Activated CD4-positive, alpha-beta T cell treated with anti-CD3 and anti-CD28 coated beads, Interleukin-2, amount 10 ng/mL, durations not matched to agents 24 days and 14 days (primary cell): Measurements from ENCODE around the gene ULK4. TPM values are rescaled to one million over a fixed set of nuclear protein-coding genes. Genes with fewer than 3 reads are reported as not detected.

Source experiments
- DNase-seq: peaks from one replicate; pipeline ENCODE4 v3.0.0; 2022
- H3K27ac Mint-ChIP-seq: one replicate; pipeline ENCODE4 v1.8.0; 2022; ENCODE audit warnings: mild to moderate bottlenecking, mixed read lengths
- H3K27me3 Mint-ChIP-seq: one replicate; pipeline ENCODE4 v1.8.0; 2022; ENCODE audit warnings: mixed read lengths
- H3K36me3 Mint-ChIP-seq: one replicate; pipeline ENCODE4 v1.8.0; 2022; ENCODE audit warnings: low read depth, mild to moderate bottlenecking, mixed read lengths
- H3K4me1 Mint-ChIP-seq: one replicate; pipeline ENCODE4 v1.8.0; 2021; ENCODE audit warnings: mixed read lengths
- H3K4me3 Mint-ChIP-seq: one replicate; pipeline ENCODE4 v1.8.0; 2022; ENCODE audit warnings: mild to moderate bottlenecking, moderate library complexity, mixed read lengths
- H3K9me3 Mint-ChIP-seq: one replicate; pipeline ENCODE4 v1.8.0; 2021; ENCODE audit warnings: mixed read lengths
- intact Hi-C: fragments of 100-400 bp; cut with micrococcal nuclease; formaldehyde crosslinking; loops from one replicate; pipeline ENCODE4 v1.15.1; 2023
- total RNA-seq: library from RNA; stranded (reverse); gene quantifications from 2 replicates; pipeline ENCODE4 v1.2.3, GENCODE V29; 2022

ULK4 gene
- total RNA-seq, 1 donor from 2014 or later = 10.2 TPM

- Mint-ChIP-seq H3K4me1 (no peaks in the 10 kb centered on the region), H3K27ac (peak overlapping the region; percentile 2), H3K36me3 (peaks cover 43% of the 10 kb centered on the region), H3K9me3 (no peaks in the 10 kb centered on the region), H3K4me3 (no peak overlapping the region), H3K27me3 (no peaks in the 10 kb centered on the region)
- peak; percentile 52 for DNase-seq
- intact Hi-C loops = no loop called here
These were observed 719.9 kb downstream of the ULK4 start for GRCh38 chr3:41241800-41242571.

DNA sequence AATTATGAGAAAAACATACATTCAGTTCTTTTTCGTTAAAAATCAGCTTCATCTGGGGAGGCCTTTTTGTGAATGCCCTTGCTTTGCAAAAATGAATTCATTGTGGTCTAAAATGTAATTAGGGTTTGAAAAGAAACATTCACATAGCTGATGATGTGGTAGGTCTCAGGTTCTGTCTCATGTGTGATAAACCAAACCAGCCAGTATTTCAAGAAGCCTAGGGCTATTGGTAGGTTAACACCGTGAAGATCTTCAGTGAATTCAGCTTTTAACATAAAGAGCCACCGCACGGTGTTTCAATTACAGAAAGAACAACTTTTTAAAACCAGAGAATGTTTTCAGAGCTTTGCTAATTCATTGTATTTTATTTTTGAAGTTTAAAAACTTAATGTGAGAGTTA, 720.7 kb downstream of the ULK4 start:
- intact Hi-C loops = no loop called here
- Mint-ChIP-seq H3K36me3 (peaks cover 48% of the 10 kb centered on the region), H3K9me3 (no peaks in the 10 kb centered on the region), H3K27me3 (no peaks in the 10 kb centered on the region), H3K4me3 (no peak overlapping the region), H3K27ac (no peak overlapping the region), H3K4me1 (no peaks in the 10 kb centered on the region)
- no peak for DNase-seq

GRCh38 chr3:41239587-41239986, 722.3 kb downstream of the ULK4 start:
- Mint-ChIP-seq H3K27me3 (no peaks in the 10 kb centered on the region), H3K9me3 (no peaks in the 10 kb centered on the region), H3K27ac (no peak overlapping the region), H3K36me3 (peaks cover 58% of the 10 kb centered on the region), H3K4me1 (no peaks in the 10 kb centered on the region), H3K4me3 (no peak overlapping the region)
- intact Hi-C loops = no loop called here
- no peak for DNase-seq

DNA sequence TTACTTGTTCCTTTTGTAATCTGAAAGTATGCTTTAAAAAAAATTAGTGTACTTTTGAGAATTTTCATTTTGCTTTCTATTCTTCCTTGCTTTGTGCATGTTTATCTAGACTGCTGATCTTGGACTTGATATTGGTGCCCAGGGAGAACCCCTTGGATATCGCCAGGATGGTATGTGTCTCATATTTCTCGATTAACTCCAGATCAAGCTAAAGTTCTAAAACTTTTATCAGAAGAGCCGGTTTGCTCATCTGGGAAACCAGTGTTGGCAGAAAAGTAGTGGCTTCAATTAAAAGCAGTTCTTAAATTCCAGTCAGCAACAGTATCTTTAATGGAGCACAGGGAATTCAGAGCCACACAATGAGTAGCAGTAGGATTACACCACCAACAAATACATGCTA, 724.0 kb downstream of the ULK4 start:
- Mint-ChIP-seq H3K36me3 (peaks cover 71% of the 10 kb centered on the region), H3K27me3 (no peaks in the 10 kb centered on the region), H3K9me3 (no peaks in the 10 kb centered on the region), H3K4me3 (no peak overlapping the region), H3K4me1 (no peaks in the 10 kb centered on the region), H3K27ac (no peak overlapping the region)
- DNase-seq = no peak
- intact Hi-C loops = no loop called here

DNA sequence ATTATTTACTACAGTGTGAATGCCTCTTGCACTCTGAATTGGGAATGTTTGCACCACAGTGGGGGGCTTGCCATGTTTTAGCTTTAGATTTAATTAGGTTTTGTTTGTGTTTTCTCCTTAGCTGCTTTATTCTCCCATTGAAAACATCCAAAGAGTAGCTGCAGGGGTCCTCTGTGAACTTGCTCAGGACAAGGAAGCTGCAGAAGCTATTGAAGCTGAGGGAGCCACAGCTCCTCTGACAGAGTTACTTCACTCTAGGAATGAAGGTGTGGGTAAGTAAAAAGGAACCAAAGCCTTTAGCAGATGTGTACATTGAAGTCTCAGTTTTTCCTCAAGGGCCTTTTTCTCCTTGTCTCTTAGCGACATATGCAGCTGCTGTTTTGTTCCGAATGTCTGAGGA, 725.7 kb downstream of the ULK4 start:
- Mint-ChIP-seq H3K9me3 (no peaks in the 10 kb centered on the region), H3K27ac (no peak overlapping the region), H3K27me3 (no peaks in the 10 kb centered on the region), H3K36me3 (peaks cover 80% of the 10 kb centered on the region), H3K4me3 (no peak overlapping the region), H3K4me1 (peaks cover 2% of the 10 kb centered on the region)
- intact Hi-C loops = no loop called here
- peak; percentile 38 for DNase-seq

- Mint-ChIP-seq H3K36me3 (peaks cover 83% of the 10 kb centered on the region), H3K4me3 (no peak overlapping the region), H3K9me3 (no peaks in the 10 kb centered on the region), H3K27me3 (no peaks in the 10 kb centered on the region), H3K4me1 (peaks cover 7% of the 10 kb centered on the region), H3K27ac (no peak overlapping the region)
- intact Hi-C loops = no loop called here
- DNase-seq = peak; percentile 22
These were observed 726.8 kb downstream of the ULK4 start for GRCh38 chr3:41234823-41235721.

DNA sequence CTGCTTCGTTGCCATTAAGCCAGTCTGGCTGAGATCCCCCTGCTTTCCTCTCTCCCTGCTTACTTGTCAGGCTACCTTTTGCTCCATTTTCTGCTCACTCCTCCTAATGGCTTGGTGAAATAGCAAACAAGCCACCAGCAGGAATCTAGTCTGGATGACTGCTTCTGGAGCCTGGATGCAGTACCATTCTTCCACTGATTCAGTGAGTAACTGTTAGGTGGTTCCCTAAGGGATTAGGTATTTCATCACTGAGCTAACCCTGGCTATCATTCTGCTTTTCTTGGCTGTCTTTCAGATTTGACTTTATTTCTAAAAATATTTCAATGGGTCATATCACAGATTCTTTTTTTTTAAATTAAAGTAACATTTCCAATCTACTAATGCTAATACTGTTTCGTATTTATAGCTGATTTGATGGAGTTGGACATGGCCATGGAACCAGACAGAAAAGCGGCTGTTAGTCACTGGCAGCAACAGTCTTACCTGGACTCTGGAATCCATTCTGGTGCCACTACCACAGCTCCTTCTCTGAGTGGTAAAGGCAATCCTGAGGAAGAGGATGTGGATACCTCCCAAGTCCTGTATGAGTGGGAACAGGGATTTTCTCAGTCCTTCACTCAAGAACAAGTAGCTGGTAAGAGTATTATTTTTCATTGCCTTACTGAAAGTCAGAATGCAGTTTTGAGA, 737.6 kb downstream of the ULK4 start:
- Mint-ChIP-seq H3K36me3 (peaks cover 56% of the 10 kb centered on the region), H3K4me1 (peaks cover 23% of the 10 kb centered on the region), H3K27me3 (no peaks in the 10 kb centered on the region), H3K4me3 (no peak overlapping the region), H3K27ac (no peak overlapping the region), H3K9me3 (no peaks in the 10 kb centered on the region)
- intact Hi-C loops = no loop called here
- DNase-seq = no peak

DNA sequence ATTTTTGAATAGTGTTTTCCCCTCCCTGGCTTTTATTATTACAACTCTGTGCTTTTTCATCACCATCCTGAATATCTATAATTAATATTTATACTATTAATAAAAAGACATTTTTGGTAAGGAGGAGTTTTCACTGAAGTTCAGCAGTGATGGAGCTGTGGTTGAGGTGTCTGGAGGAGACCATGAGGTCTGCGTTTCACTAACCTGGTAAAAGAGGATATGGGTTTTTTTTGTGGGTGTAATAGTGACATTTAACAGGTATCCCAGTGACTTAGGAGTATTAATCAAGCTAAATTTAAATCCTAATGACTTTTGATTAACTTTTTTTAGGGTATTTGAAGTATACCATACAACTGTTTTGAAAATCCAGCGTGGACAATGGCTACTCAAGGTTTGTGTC, 738.2 kb downstream of the ULK4 start:
- intact Hi-C loops = no loop called here
- no peaks in the 10 kb centered on the region for H3K27me3 Mint-ChIP-seq
- H3K4me3 Mint-ChIP-seq = no peak overlapping the region
- no peaks in the 10 kb centered on the region for H3K9me3 Mint-ChIP-seq
- H3K36me3 Mint-ChIP-seq = peaks cover 51% of the 10 kb centered on the region
- H3K27ac Mint-ChIP-seq = no peak overlapping the region
- H3K4me1 Mint-ChIP-seq = peaks cover 26% of the 10 kb centered on the region
- DNase-seq = no peak

- H3K27ac Mint-ChIP-seq = no peak overlapping the region
- DNase-seq = no peak
- no peak overlapping the region for H3K4me3 Mint-ChIP-seq
- H3K9me3 Mint-ChIP-seq = no peaks in the 10 kb centered on the region
- H3K27me3 Mint-ChIP-seq = no peaks in the 10 kb centered on the region
- peaks cover 24% of the 10 kb centered on the region for H3K4me1 Mint-ChIP-seq
- peaks cover 45% of the 10 kb centered on the region for H3K36me3 Mint-ChIP-seq
- intact Hi-C loops = no loop called here
These were observed 738.8 kb downstream of the ULK4 start for GRCh38 chr3:41223078-41223477.

- no peaks in the 10 kb centered on the region for H3K27me3 Mint-ChIP-seq
- intact Hi-C loops = no loop called here
- no peak overlapping the region for H3K27ac Mint-ChIP-seq
- H3K4me1 Mint-ChIP-seq = peaks cover 26% of the 10 kb centered on the region
- peaks cover 39% of the 10 kb centered on the region for H3K36me3 Mint-ChIP-seq
- H3K4me3 Mint-ChIP-seq = no peak overlapping the region
- DNase-seq = no peak
- H3K9me3 Mint-ChIP-seq = no peaks in the 10 kb centered on the region
These were observed 739.4 kb downstream of the ULK4 start for GRCh38 chr3:41222501-41222900.

- H3K9me3 Mint-ChIP-seq = no peaks in the 10 kb centered on the region
- no peak for DNase-seq
- intact Hi-C loops = no loop called here
- H3K4me1 Mint-ChIP-seq = peaks cover 28% of the 10 kb centered on the region
- no peak overlapping the region for H3K27ac Mint-ChIP-seq
- no peak overlapping the region for H3K4me3 Mint-ChIP-seq
- no peaks in the 10 kb centered on the region for H3K27me3 Mint-ChIP-seq
- peaks cover 37% of the 10 kb centered on the region for H3K36me3 Mint-ChIP-seq
These were observed 739.9 kb downstream of the ULK4 start for GRCh38 chr3:41222012-41222411.

DNA sequence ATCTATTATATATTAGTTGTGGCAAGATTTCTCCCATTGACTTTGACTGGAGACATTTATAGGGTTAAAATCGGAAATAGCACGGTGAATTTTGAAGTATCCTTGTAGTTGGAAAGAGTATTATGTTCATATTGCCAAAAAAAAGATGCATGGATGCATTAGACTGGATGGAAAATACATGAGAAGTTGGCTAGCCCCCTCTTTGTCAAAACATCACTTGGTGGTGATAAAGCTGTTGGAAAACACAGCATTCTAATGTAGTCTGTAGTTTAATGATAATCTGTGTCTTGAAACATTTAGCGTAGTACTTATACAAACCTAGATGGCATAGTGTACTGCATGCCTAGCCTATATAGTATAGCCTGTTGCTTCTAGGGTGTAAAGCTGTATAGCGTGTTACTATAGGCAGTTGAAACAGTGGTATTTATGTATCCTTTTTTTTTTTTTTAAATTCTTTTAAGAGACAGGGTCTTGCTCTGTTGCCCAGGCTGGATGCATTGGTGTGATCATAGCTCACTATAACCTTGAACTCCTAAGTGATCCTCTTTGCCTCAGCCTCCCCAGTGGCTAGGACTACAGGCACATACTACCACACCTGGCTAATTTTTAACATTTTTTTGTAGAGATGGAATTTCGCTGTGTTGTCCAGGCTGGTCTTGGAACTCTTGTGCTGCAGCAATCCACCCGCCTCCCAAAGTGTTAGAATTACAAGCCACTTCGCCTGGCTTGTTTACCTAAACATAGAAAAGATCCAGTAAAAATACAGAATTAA, 740.8 kb downstream of the ULK4 start:
- Mint-ChIP-seq H3K27me3 (no peaks in the 10 kb centered on the region), H3K36me3 (peaks cover 29% of the 10 kb centered on the region), H3K4me3 (no peak overlapping the region), H3K27ac (no peak overlapping the region), H3K4me1 (peaks cover 31% of the 10 kb centered on the region), H3K9me3 (no peaks in the 10 kb centered on the region)
- no peak for DNase-seq
- intact Hi-C loops = no loop called here

GRCh38 chr3:41219424-41219823, 742.5 kb downstream of the ULK4 start:
- Mint-ChIP-seq H3K27me3 (no peaks in the 10 kb centered on the region), H3K9me3 (no peaks in the 10 kb centered on the region), H3K27ac (no peak overlapping the region), H3K4me3 (no peak overlapping the region), H3K36me3 (peaks cover 16% of the 10 kb centered on the region), H3K4me1 (peaks cover 35% of the 10 kb centered on the region)
- intact Hi-C loops = no loop called here
- DNase-seq = no peak
